Progenitor cell of endocrine pancreas (in vitro differentiated cells): Measurements from ENCODE around the gene FBXL19. TPM values are rescaled to one million over a fixed set of nuclear protein-coding genes. Genes with fewer than 3 reads are reported as not detected.

ENCODE experiments used
- DNase-seq: peaks from one replicate; pipeline ENCODE4 v3.0.0; 2021; ENCODE audit warnings: low spot score; ENCODE audit not compliant: unreplicated experiment
- H3K27ac Mint-ChIP-seq: 2 replicates; pipeline ENCODE4 v1.8.0; 2021; ENCODE audit warnings: mild to moderate bottlenecking, moderate library complexity, mixed read lengths
- H3K27me3 Mint-ChIP-seq: 2 replicates; pipeline ENCODE4 v1.8.0; 2021; ENCODE audit warnings: mixed read lengths
- H3K36me3 Mint-ChIP-seq: 2 replicates; pipeline ENCODE4 v1.8.0; 2022; ENCODE audit warnings: mixed read lengths; ENCODE audit not compliant: insufficient read depth
- H3K4me1 Mint-ChIP-seq: 2 replicates; pipeline ENCODE4 v1.8.0; 2021; ENCODE audit warnings: low read depth, mixed read lengths
- H3K4me3 Mint-ChIP-seq: 2 replicates; pipeline ENCODE4 v1.8.0; 2021; ENCODE audit warnings: low read depth, mild to moderate bottlenecking, moderate library complexity, mixed read lengths
- H3K9me3 Mint-ChIP-seq: 2 replicates; pipeline ENCODE4 v1.8.0; 2021; ENCODE audit warnings: low read depth, mixed read lengths
- CTCF ChIP-seq: fragments of 200-600 bp; sonication (generic); IDR thresholded peaks from one replicate; pipeline ENCODE4 v1.5.0; 2021; ENCODE audit warnings: antibody characterized with exemption, mild to moderate bottlenecking; ENCODE audit not compliant: unreplicated experiment
- total RNA-seq: library from RNA; stranded (reverse); gene quantifications from 2 replicates; pipeline ENCODE4 v1.2.1, GENCODE V29; 2021

The FBXL19 gene
- total RNA-seq, 1 donor from 2014 or later, result 65.6 TPM

GRCh38 chr16:30946671-30947540, 23.5 kb downstream of the FBXL19 start:
- Mint-ChIP-seq H3K4me3 (no peak overlapping the region), H3K9me3 (no peaks in the 10 kb centered on the region), H3K27me3 (no peaks in the 10 kb centered on the region), H3K27ac (peak overlapping the region; percentile 92), H3K4me1 (peaks cover 15% of the 10 kb centered on the region), H3K36me3 (peaks cover 20% of the 10 kb centered on the region)
- TF ChIP-seq CTCF, result no peak
- no peak for DNase-seq

GRCh38 chr16:30947541-30947858, 24.1 kb downstream of the FBXL19 start:
- H3K4me3 Mint-ChIP-seq, result no peak overlapping the region
- no peak for DNase-seq
- no peaks in the 10 kb centered on the region for H3K27me3 Mint-ChIP-seq
- no peaks in the 10 kb centered on the region for H3K9me3 Mint-ChIP-seq
- TF ChIP-seq CTCF, result no peak
- H3K27ac Mint-ChIP-seq, result no peak overlapping the region
- H3K4me1 Mint-ChIP-seq, result peaks cover 15% of the 10 kb centered on the region
- peaks cover 18% of the 10 kb centered on the region for H3K36me3 Mint-ChIP-seq

GRCh38 chr16:30947859-30948666, 24.7 kb downstream of the FBXL19 start:
- peak; percentile 24 for TF ChIP-seq CTCF
- Mint-ChIP-seq H3K4me3 (peak overlapping the region; percentile 78), H3K4me1 (peaks cover 15% of the 10 kb centered on the region), H3K27me3 (no peaks in the 10 kb centered on the region), H3K27ac (peak overlapping the region; percentile 93), H3K9me3 (no peaks in the 10 kb centered on the region), H3K36me3 (peaks cover 14% of the 10 kb centered on the region)
- peak; percentile 91 for DNase-seq

- no peak for TF ChIP-seq CTCF
- H3K27me3 Mint-ChIP-seq, result no peaks in the 10 kb centered on the region
- H3K9me3 Mint-ChIP-seq, result no peaks in the 10 kb centered on the region
- H3K4me1 Mint-ChIP-seq, result peaks cover 16% of the 10 kb centered on the region
- H3K4me3 Mint-ChIP-seq, result peak within 1 kb of the TSS; percentile 78
- DNase-seq, result peak; percentile 45
- H3K27ac Mint-ChIP-seq, result peak within 1 kb of the TSS; percentile 93
- H3K36me3 Mint-ChIP-seq, result peaks cover 10% of the 10 kb centered on the region
Measured at GRCh38 chr16:30948667-30949649, 25.6 kb downstream of the FBXL19 start, which contains the start of gene ORAI3. TSS of gene ORAI3 (plus strand) at chr16:30949068. CDS start at chr16:30949290, 222 bp downstream.
